H9 (cell line): ENCODE results near the gene KIF4A. TPM values are rescaled to one million over a fixed set of nuclear protein-coding genes. Genes with fewer than 3 reads are reported as not detected.

Source experiments
- DNase-seq: peaks from one replicate; pipeline ENCODE4 v3.0.0-alpha.2; 2017
- H2AFZ ChIP-seq: one replicate; pipeline ENCODE4 v1.6.1; 2013; ENCODE audit warnings: mild to moderate bottlenecking, low read length, control low read depth, moderate library complexity
- H2AK5ac ChIP-seq: 2 replicates; pipeline ENCODE4 v1.6.1; 2013; ENCODE audit warnings: low read length, control low read depth, mixed read lengths; ENCODE audit not compliant: insufficient read length
- H2BK120ac ChIP-seq: one replicate; pipeline ENCODE4 v1.6.1; 2013; ENCODE audit warnings: low read depth, mild to moderate bottlenecking, low read length, control low read depth, inconsistent platforms; ENCODE audit not compliant: poor library complexity, severe bottlenecking
- H2BK12ac ChIP-seq: 2 replicates; pipeline ENCODE4 v1.6.1; 2013; ENCODE audit warnings: low read length, control low read depth, mixed read lengths, low read depth; ENCODE audit not compliant: insufficient read length
- H2BK15ac ChIP-seq: 2 replicates; pipeline ENCODE4 v1.6.1; 2013; ENCODE audit warnings: low read depth, low read length, control low read depth
- H2BK20ac ChIP-seq: one replicate; pipeline ENCODE4 v1.6.1; 2013; ENCODE audit warnings: low read depth, mild to moderate bottlenecking, low read length, control low read depth, inconsistent platforms; ENCODE audit not compliant: poor library complexity, severe bottlenecking
- H2BK5ac ChIP-seq: 2 replicates; pipeline ENCODE4 v1.6.1; 2013; ENCODE audit warnings: low read length, control low read depth, mixed read lengths; ENCODE audit not compliant: insufficient read length
- H3K14ac ChIP-seq: 2 replicates; pipeline ENCODE4 v1.6.1; 2013; ENCODE audit warnings: low read length, control low read depth; ENCODE audit not compliant: insufficient read depth
- H3K18ac ChIP-seq: 2 replicates; pipeline ENCODE4 v1.6.1; 2013; ENCODE audit warnings: low read depth, mild to moderate bottlenecking, mixed read lengths, low read length, control low read depth; ENCODE audit not compliant: insufficient read length
- H3K23ac ChIP-seq: 2 replicates; pipeline ENCODE4 v1.6.1; 2013; ENCODE audit warnings: low read length, control low read depth, mixed read lengths, low read depth; ENCODE audit not compliant: insufficient read length
- H3K23me2 ChIP-seq: 2 replicates; pipeline ENCODE4 v1.6.1; 2013; ENCODE audit warnings: low read depth, mild to moderate bottlenecking, mixed read lengths, low read length, control low read depth; ENCODE audit not compliant: insufficient read length, poor library complexity, severe bottlenecking
- H3K27ac ChIP-seq: 2 replicates; pipeline ENCODE4 v1.5.1; 2013; ENCODE audit warnings: low read length, control low read depth, mixed read lengths, low read depth; ENCODE audit not compliant: insufficient read length
- H3K27me3 ChIP-seq: 2 replicates; pipeline ENCODE4 v1.6.1; 2013; ENCODE audit warnings: low read length, control low read depth, inconsistent platforms; ENCODE audit not compliant: insufficient read depth
- H3K4ac ChIP-seq: 2 replicates; pipeline ENCODE4 v1.6.1; 2013; ENCODE audit warnings: low read depth, mild to moderate bottlenecking, control low read depth, inconsistent platforms, low read length, moderate library complexity
- H3K4me1 ChIP-seq: 2 replicates; pipeline ENCODE4 v1.6.1; 2013; ENCODE audit warnings: low read length, control low read depth, inconsistent platforms; ENCODE audit not compliant: insufficient read depth
- H3K4me2 ChIP-seq: 2 replicates; pipeline ENCODE4 v1.6.1; 2013; ENCODE audit warnings: low read length, control low read depth, mixed read lengths; ENCODE audit not compliant: insufficient read length, insufficient read depth
- H3K56ac ChIP-seq: 2 replicates; pipeline ENCODE4 v1.6.1; 2013; ENCODE audit warnings: low read depth, mild to moderate bottlenecking, mixed read lengths, low read length, control low read depth; ENCODE audit not compliant: insufficient read length
- H3K79me1 ChIP-seq: 2 replicates; pipeline ENCODE4 v1.6.1; 2013; ENCODE audit warnings: low read depth, mild to moderate bottlenecking, moderate library complexity, low read length, control low read depth, inconsistent platforms; ENCODE audit not compliant: insufficient read depth, poor library complexity, severe bottlenecking
- H3K79me2 ChIP-seq: 2 replicates; pipeline ENCODE4 v1.6.1; 2013; ENCODE audit warnings: low read length, control low read depth, inconsistent platforms; ENCODE audit not compliant: insufficient read depth
- H3K9ac ChIP-seq: 2 replicates; pipeline ENCODE4 v1.6.1; 2013; ENCODE audit warnings: low read length, control low read depth, mixed read lengths; ENCODE audit not compliant: insufficient read length; ENCODE audit errors: extremely low read depth
- H3K9me3 ChIP-seq: one replicate; pipeline ENCODE4 v1.6.1; 2013; ENCODE audit warnings: low read depth, low read length, inconsistent platforms; ENCODE audit not compliant: control insufficient read depth
- H3T11ph ChIP-seq: one replicate; pipeline ENCODE4 v1.6.1; 2013; ENCODE audit warnings: mild to moderate bottlenecking, low read length, control low read depth, inconsistent platforms
- H4K20me1 ChIP-seq: one replicate; pipeline ENCODE4 v1.6.1; 2013; ENCODE audit not compliant: control insufficient read depth, insufficient read length, insufficient read depth
- H4K5ac ChIP-seq: 2 replicates; pipeline ENCODE4 v1.6.1; 2013; ENCODE audit warnings: low read depth, mild to moderate bottlenecking, mixed read lengths, low read length, control low read depth; ENCODE audit not compliant: insufficient read length
- H4K8ac ChIP-seq: replicated peaks from 2 replicates; pipeline ENCODE4 v1.6.1; 2013; ENCODE audit warnings: low read length, control low read depth, mixed read lengths, low read depth; ENCODE audit not compliant: insufficient read length
- H4K91ac ChIP-seq: 2 replicates; pipeline ENCODE4 v1.6.1; 2013; ENCODE audit warnings: low read depth, mild to moderate bottlenecking, moderate library complexity, mixed read lengths, low read length, control low read depth; ENCODE audit not compliant: insufficient read length
- H3K27ac Mint-ChIP-seq, 3 experiments: 2 replicates in 2 of 3; 3 replicates in 1 of 3; pipeline ENCODE4 v1.8.0; 2020 to 2021; ENCODE audit warnings: mixed read lengths in 3 of 3, mild to moderate bottlenecking in 1 of 3, moderate library complexity in 1 of 3
- H3K27me3 Mint-ChIP-seq: 2 replicates; pipeline ENCODE4 v1.8.0; 2021; ENCODE audit warnings: low read depth, mild to moderate bottlenecking, moderate library complexity, mixed read lengths
- H3K36me3 Mint-ChIP-seq, 3 experiments: 2 replicates in 2 of 3; 3 replicates in 1 of 3; pipeline ENCODE4 v1.8.0; 2020 to 2021; ENCODE audit warnings: low read depth in 3 of 3, mixed read lengths in 3 of 3; ENCODE audit not compliant: insufficient read depth in 1 of 3
- H3K4me1 Mint-ChIP-seq, 2 experiments: 2 replicates each; pipeline ENCODE4 v1.8.0; 2020; ENCODE audit warnings: mixed read lengths in 2 of 2
- H3K4me3 Mint-ChIP-seq, 2 experiments: 2 replicates in 1 of 2; 3 replicates in 1 of 2; pipeline ENCODE4 v1.8.0; 2020 to 2021; ENCODE audit warnings: mild to moderate bottlenecking in 2 of 2, mixed read lengths in 2 of 2, moderate library complexity in 1 of 2
- H3K9me3 Mint-ChIP-seq, 2 experiments: 2 replicates in 1 of 2; 3 replicates in 1 of 2; pipeline ENCODE4 v1.8.0; 2020; ENCODE audit warnings: mild to moderate bottlenecking in 2 of 2, mixed read lengths in 2 of 2, moderate library complexity in 1 of 2
- WGBS: extraction: QIAGEN DNeasy Blood & Tissue Kit; methylation state at CpG from one replicate; pipeline ENCODE4 v1.1.7; 2013; ENCODE audit warnings: missing lambda C conversion rate, low lambda C conversion rate, mixed read lengths; ENCODE audit not compliant: insufficient read length; ENCODE audit errors: extremely low coverage; 5-methylcytosine and 5-hydroxymethylcytosine counted together
- total RNA-seq: library from RNA; stranded (reverse); gene quantifications from 2 replicates; pipeline ENCODE4 v1.2.1, GENCODE V29; 2021
- TF ChIP-seq, protein P1 (sequence below): fragments of 200-600 bp; sonication (generic); conservative IDR thresholded peaks from 3 replicates; pipeline ENCODE4 v1.8.0; 2021; ENCODE audit warnings: antibody characterized with exemption, mild to moderate bottlenecking

KIF4A gene
- total RNA-seq, 1 experiment from 2014 or later: 41.8 TPM

DNA sequence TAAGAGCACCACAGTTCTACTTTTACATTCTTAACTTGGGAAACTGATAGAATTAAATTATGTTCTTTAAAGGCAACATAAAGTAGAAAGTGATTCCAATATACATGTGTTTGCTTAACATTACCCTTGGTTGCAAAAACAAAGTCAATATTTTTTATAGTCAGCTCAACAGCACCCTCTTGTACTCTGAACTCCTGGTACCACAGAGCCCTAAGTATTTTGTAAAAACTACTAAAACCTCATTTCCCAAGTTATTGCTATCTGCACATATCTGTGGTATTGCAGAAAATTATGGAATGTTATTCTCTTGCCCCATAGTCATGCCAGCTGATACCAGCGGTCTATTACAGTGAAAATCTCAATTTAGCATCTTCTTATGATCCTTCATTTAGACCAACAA lies 2.9 kb downstream of the KIF4A start:
- no peak overlapping the region for H3T11ph ChIP-seq
- Mint-ChIP-seq H3K4me1 (peaks cover 9 to 14% of the 10 kb centered on the region in 2 experiments), H3K27me3 (no peaks in the 10 kb centered on the region), H3K36me3 (peaks cover 4 to 33% (median 30%) of the 10 kb centered on the region in 3 experiments), H3K4me3 (no peak overlapping the region), H3K27ac (no peak overlapping the region), H3K9me3 (peaks cover 46 to 63% of the 10 kb centered on the region in 2 experiments)
- H3K27ac ChIP-seq: no peak overlapping the region
- H3K56ac ChIP-seq: no peak overlapping the region
- no peak overlapping the region for H4K5ac ChIP-seq
- H3K79me1 ChIP-seq: no peaks in the 10 kb centered on the region
- H2BK5ac ChIP-seq: no peak overlapping the region
- H4K20me1 ChIP-seq: no peaks in the 10 kb centered on the region
- H3K9ac ChIP-seq: no peak overlapping the region
- no peak overlapping the region for H2BK15ac ChIP-seq
- H2AFZ ChIP-seq: no peak overlapping the region
- no CpG with 5 or more reads among the region's 1 CpG for WGBS
- no peak overlapping the region for H2BK20ac ChIP-seq
- H3K18ac ChIP-seq: no peak overlapping the region
- no peak for DNase-seq
- H2BK120ac ChIP-seq: no peak overlapping the region
- no peaks in the 10 kb centered on the region for H3K27me3 ChIP-seq
- no peaks in the 10 kb centered on the region for H3K4me1 ChIP-seq
- H3K4me2 ChIP-seq: no peak overlapping the region
- H3K79me2 ChIP-seq: no peaks in the 10 kb centered on the region
- TF ChIP-seq, protein P1, sequence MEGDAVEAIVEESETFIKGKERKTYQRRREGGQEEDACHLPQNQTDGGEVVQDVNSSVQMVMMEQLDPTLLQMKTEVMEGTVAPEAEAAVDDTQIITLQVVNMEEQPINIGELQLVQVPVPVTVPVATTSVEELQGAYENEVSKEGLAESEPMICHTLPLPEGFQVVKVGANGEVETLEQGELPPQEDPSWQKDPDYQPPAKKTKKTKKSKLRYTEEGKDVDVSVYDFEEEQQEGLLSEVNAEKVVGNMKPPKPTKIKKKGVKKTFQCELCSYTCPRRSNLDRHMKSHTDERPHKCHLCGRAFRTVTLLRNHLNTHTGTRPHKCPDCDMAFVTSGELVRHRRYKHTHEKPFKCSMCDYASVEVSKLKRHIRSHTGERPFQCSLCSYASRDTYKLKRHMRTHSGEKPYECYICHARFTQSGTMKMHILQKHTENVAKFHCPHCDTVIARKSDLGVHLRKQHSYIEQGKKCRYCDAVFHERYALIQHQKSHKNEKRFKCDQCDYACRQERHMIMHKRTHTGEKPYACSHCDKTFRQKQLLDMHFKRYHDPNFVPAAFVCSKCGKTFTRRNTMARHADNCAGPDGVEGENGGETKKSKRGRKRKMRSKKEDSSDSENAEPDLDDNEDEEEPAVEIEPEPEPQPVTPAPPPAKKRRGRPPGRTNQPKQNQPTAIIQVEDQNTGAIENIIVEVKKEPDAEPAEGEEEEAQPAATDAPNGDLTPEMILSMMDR: no peak
- no peak overlapping the region for H2AK5ac ChIP-seq
- H4K8ac ChIP-seq: no peak overlapping the region
- no peak overlapping the region for H3K14ac ChIP-seq
- H3K23me2 ChIP-seq: no peaks in the 10 kb centered on the region
- H2BK12ac ChIP-seq: no peak overlapping the region
- no peak overlapping the region for H3K23ac ChIP-seq
- H3K9me3 ChIP-seq: peaks cover 8% of the 10 kb centered on the region
- H4K91ac ChIP-seq: no peak overlapping the region
- H3K4ac ChIP-seq: no peak overlapping the region
